ENCODE results near the gene ERH. TPM values are rescaled to one million over a fixed set of nuclear protein-coding genes. Genes with fewer than 3 reads are reported as not detected.

ERH gene
- total RNA-seq (ENCODE audit: low replicate concordance): 51.0 and 110 TPM in 2 replicates

- H3K4me3 ChIP-seq (ENCODE audit: low read depth, low read length): peak within 1 kb of the TSS; percentile 94
- DNase-seq (ENCODE audit: low read depth): peak; percentile 98
- TF ChIP-seq, protein P1, sequence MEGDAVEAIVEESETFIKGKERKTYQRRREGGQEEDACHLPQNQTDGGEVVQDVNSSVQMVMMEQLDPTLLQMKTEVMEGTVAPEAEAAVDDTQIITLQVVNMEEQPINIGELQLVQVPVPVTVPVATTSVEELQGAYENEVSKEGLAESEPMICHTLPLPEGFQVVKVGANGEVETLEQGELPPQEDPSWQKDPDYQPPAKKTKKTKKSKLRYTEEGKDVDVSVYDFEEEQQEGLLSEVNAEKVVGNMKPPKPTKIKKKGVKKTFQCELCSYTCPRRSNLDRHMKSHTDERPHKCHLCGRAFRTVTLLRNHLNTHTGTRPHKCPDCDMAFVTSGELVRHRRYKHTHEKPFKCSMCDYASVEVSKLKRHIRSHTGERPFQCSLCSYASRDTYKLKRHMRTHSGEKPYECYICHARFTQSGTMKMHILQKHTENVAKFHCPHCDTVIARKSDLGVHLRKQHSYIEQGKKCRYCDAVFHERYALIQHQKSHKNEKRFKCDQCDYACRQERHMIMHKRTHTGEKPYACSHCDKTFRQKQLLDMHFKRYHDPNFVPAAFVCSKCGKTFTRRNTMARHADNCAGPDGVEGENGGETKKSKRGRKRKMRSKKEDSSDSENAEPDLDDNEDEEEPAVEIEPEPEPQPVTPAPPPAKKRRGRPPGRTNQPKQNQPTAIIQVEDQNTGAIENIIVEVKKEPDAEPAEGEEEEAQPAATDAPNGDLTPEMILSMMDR (IDR thresholded peaks at IDR 0.05; ENCODE audit: insufficient read depth, low read length): no peak
Measured at GRCh38 chr14:69398053-69398817, at the start of gene ERH, which contains the start of gene SLC39A9. Gene ERH, minus strand, starts transcription at chr14:69398299. Its CDS starts 66 bp downstream, at chr14:69398233. Gene SLC39A9, plus strand, starts transcription at chr14:69398692. Its CDS starts 678 bp downstream, at chr14:69399370.

GRCh38 chr14:69443296-69443805 lies 45.3 kb upstream of the ERH start:
- H3K4me3 ChIP-seq (ENCODE audit: low read depth, low read length): no peak overlapping the region
- DNase-seq (ENCODE audit: low read depth): no peak
- TF ChIP-seq, protein P1 (IDR thresholded peaks at IDR 0.05; ENCODE audit: insufficient read depth, low read length): no peak

GRCh38 chr14:69441948-69442347 lies 43.8 kb upstream of the ERH start:
- TF ChIP-seq, protein P1 (IDR thresholded peaks at IDR 0.05; ENCODE audit: insufficient read depth, low read length): no peak
- DNase-seq (ENCODE audit: low read depth): peak; percentile 38

DNA sequence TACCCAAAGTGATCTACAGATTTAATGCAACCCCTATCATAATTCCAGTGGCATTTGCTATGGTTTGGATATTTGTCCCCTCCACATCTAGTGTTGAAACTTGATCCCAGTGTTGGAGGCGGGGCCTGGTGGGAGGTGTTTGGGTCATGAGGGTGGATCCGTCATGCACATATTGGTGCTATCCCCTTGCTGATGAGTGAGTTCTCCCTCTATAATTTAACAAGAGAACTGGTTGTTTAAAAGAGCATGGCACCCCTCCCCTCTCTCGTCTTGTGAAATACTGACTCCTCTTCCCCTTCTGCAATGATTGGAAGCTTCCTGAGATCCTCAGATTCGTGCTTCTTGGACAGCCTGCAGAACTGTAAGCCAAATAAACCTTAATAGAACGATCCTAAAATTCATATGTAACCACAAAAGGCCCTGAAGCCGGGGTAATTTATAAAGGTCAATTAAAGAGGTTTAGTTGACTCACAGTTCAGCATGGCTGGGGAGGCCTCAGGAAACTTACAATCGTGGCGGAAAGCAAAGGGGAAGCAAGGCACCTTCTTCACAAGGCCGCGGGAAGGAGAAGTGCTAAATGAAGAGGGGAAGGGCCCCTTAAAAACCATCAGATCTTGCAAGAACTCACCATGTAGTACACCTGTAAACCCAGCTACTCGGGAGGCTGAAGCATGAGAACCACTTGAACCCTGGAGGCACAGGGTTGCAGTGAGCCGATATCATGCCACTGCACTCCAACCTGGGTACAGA lies 41.6 kb upstream of the ERH start:
- no peak overlapping the region for H3K4me3 ChIP-seq (ENCODE audit: low read depth, low read length)
- DNase-seq (ENCODE audit: low read depth): no peak
- TF ChIP-seq, protein P1 (IDR thresholded peaks at IDR 0.05; ENCODE audit: insufficient read depth, low read length): no peak

More at GRCh38 chr14:69441948-69442347, 43.8 kb upstream of the ERH start:
- no peak overlapping the region for H3K4me3 ChIP-seq (ENCODE audit: low read depth, low read length)

- no peak overlapping the region for H3K4me3 ChIP-seq (ENCODE audit: low read depth, low read length)
- TF ChIP-seq, protein P1 (IDR thresholded peaks at IDR 0.05; ENCODE audit: insufficient read depth, low read length): no peak
- DNase-seq (ENCODE audit: low read depth): no peak
Measured at GRCh38 chr14:69432364-69432763, 34.3 kb upstream of the ERH start.

GRCh38 chr14:69430306-69430939 lies 32.3 kb upstream of the ERH start:
- TF ChIP-seq, protein P1 (IDR thresholded peaks at IDR 0.05; ENCODE audit: insufficient read depth, low read length): no peak
- DNase-seq (ENCODE audit: low read depth): no peak
- H3K4me3 ChIP-seq (ENCODE audit: low read depth, low read length): no peak overlapping the region
